H9 (cell line): Measurements from ENCODE around the gene AKAP3. TPM values are rescaled to one million over a fixed set of nuclear protein-coding genes. Genes with fewer than 3 reads are reported as not detected.

Experiments
- DNase-seq: peaks from one replicate; pipeline ENCODE4 v3.0.0-alpha.2; 2017
- H2AFZ ChIP-seq: one replicate; pipeline ENCODE4 v1.6.1; 2013; ENCODE audit warnings: mild to moderate bottlenecking, low read length, control low read depth, moderate library complexity
- H2AK5ac ChIP-seq: 2 replicates; pipeline ENCODE4 v1.6.1; 2013; ENCODE audit warnings: low read length, control low read depth, mixed read lengths; ENCODE audit not compliant: insufficient read length
- H2BK120ac ChIP-seq: one replicate; pipeline ENCODE4 v1.6.1; 2013; ENCODE audit warnings: low read depth, mild to moderate bottlenecking, low read length, control low read depth, inconsistent platforms; ENCODE audit not compliant: poor library complexity, severe bottlenecking
- H2BK12ac ChIP-seq: 2 replicates; pipeline ENCODE4 v1.6.1; 2013; ENCODE audit warnings: low read length, control low read depth, mixed read lengths, low read depth; ENCODE audit not compliant: insufficient read length
- H2BK15ac ChIP-seq: 2 replicates; pipeline ENCODE4 v1.6.1; 2013; ENCODE audit warnings: low read depth, low read length, control low read depth
- H2BK20ac ChIP-seq: one replicate; pipeline ENCODE4 v1.6.1; 2013; ENCODE audit warnings: low read depth, mild to moderate bottlenecking, low read length, control low read depth, inconsistent platforms; ENCODE audit not compliant: poor library complexity, severe bottlenecking
- H2BK5ac ChIP-seq: 2 replicates; pipeline ENCODE4 v1.6.1; 2013; ENCODE audit warnings: low read length, control low read depth, mixed read lengths; ENCODE audit not compliant: insufficient read length
- H3K14ac ChIP-seq: 2 replicates; pipeline ENCODE4 v1.6.1; 2013; ENCODE audit warnings: low read length, control low read depth; ENCODE audit not compliant: insufficient read depth
- H3K18ac ChIP-seq: 2 replicates; pipeline ENCODE4 v1.6.1; 2013; ENCODE audit warnings: low read depth, mild to moderate bottlenecking, mixed read lengths, low read length, control low read depth; ENCODE audit not compliant: insufficient read length
- H3K23ac ChIP-seq: 2 replicates; pipeline ENCODE4 v1.6.1; 2013; ENCODE audit warnings: low read length, control low read depth, mixed read lengths, low read depth; ENCODE audit not compliant: insufficient read length
- H3K23me2 ChIP-seq: 2 replicates; pipeline ENCODE4 v1.6.1; 2013; ENCODE audit warnings: low read depth, mild to moderate bottlenecking, mixed read lengths, low read length, control low read depth; ENCODE audit not compliant: insufficient read length, poor library complexity, severe bottlenecking
- H3K27ac ChIP-seq: 2 replicates; pipeline ENCODE4 v1.5.1; 2013; ENCODE audit warnings: low read length, control low read depth, mixed read lengths, low read depth; ENCODE audit not compliant: insufficient read length
- H3K27me3 ChIP-seq: 2 replicates; pipeline ENCODE4 v1.6.1; 2013; ENCODE audit warnings: low read length, control low read depth, inconsistent platforms; ENCODE audit not compliant: insufficient read depth
- H3K4ac ChIP-seq: 2 replicates; pipeline ENCODE4 v1.6.1; 2013; ENCODE audit warnings: low read depth, mild to moderate bottlenecking, control low read depth, inconsistent platforms, low read length, moderate library complexity
- H3K4me1 ChIP-seq: 2 replicates; pipeline ENCODE4 v1.6.1; 2013; ENCODE audit warnings: low read length, control low read depth, inconsistent platforms; ENCODE audit not compliant: insufficient read depth
- H3K4me2 ChIP-seq: 2 replicates; pipeline ENCODE4 v1.6.1; 2013; ENCODE audit warnings: low read length, control low read depth, mixed read lengths; ENCODE audit not compliant: insufficient read length, insufficient read depth
- H3K56ac ChIP-seq: 2 replicates; pipeline ENCODE4 v1.6.1; 2013; ENCODE audit warnings: low read depth, mild to moderate bottlenecking, mixed read lengths, low read length, control low read depth; ENCODE audit not compliant: insufficient read length
- H3K79me1 ChIP-seq: 2 replicates; pipeline ENCODE4 v1.6.1; 2013; ENCODE audit warnings: low read depth, mild to moderate bottlenecking, moderate library complexity, low read length, control low read depth, inconsistent platforms; ENCODE audit not compliant: insufficient read depth, poor library complexity, severe bottlenecking
- H3K79me2 ChIP-seq: 2 replicates; pipeline ENCODE4 v1.6.1; 2013; ENCODE audit warnings: low read length, control low read depth, inconsistent platforms; ENCODE audit not compliant: insufficient read depth
- H3K9ac ChIP-seq: 2 replicates; pipeline ENCODE4 v1.6.1; 2013; ENCODE audit warnings: low read length, control low read depth, mixed read lengths; ENCODE audit not compliant: insufficient read length; ENCODE audit errors: extremely low read depth
- H3K9me3 ChIP-seq: one replicate; pipeline ENCODE4 v1.6.1; 2013; ENCODE audit warnings: low read depth, low read length, inconsistent platforms; ENCODE audit not compliant: control insufficient read depth
- H3T11ph ChIP-seq: one replicate; pipeline ENCODE4 v1.6.1; 2013; ENCODE audit warnings: mild to moderate bottlenecking, low read length, control low read depth, inconsistent platforms
- H4K20me1 ChIP-seq: one replicate; pipeline ENCODE4 v1.6.1; 2013; ENCODE audit not compliant: control insufficient read depth, insufficient read length, insufficient read depth
- H4K5ac ChIP-seq: 2 replicates; pipeline ENCODE4 v1.6.1; 2013; ENCODE audit warnings: low read depth, mild to moderate bottlenecking, mixed read lengths, low read length, control low read depth; ENCODE audit not compliant: insufficient read length
- H4K8ac ChIP-seq: replicated peaks from 2 replicates; pipeline ENCODE4 v1.6.1; 2013; ENCODE audit warnings: low read length, control low read depth, mixed read lengths, low read depth; ENCODE audit not compliant: insufficient read length
- H4K91ac ChIP-seq: 2 replicates; pipeline ENCODE4 v1.6.1; 2013; ENCODE audit warnings: low read depth, mild to moderate bottlenecking, moderate library complexity, mixed read lengths, low read length, control low read depth; ENCODE audit not compliant: insufficient read length
- H3K27ac Mint-ChIP-seq, 3 experiments: 2 replicates in 2 of 3; 3 replicates in 1 of 3; pipeline ENCODE4 v1.8.0; 2020 to 2021; ENCODE audit warnings: mixed read lengths in 3 of 3, mild to moderate bottlenecking in 1 of 3, moderate library complexity in 1 of 3
- H3K27me3 Mint-ChIP-seq: 2 replicates; pipeline ENCODE4 v1.8.0; 2021; ENCODE audit warnings: low read depth, mild to moderate bottlenecking, moderate library complexity, mixed read lengths
- H3K36me3 Mint-ChIP-seq, 3 experiments: 2 replicates in 2 of 3; 3 replicates in 1 of 3; pipeline ENCODE4 v1.8.0; 2020 to 2021; ENCODE audit warnings: low read depth in 3 of 3, mixed read lengths in 3 of 3; ENCODE audit not compliant: insufficient read depth in 1 of 3
- H3K4me1 Mint-ChIP-seq, 2 experiments: 2 replicates each; pipeline ENCODE4 v1.8.0; 2020; ENCODE audit warnings: mixed read lengths in 2 of 2
- H3K4me3 Mint-ChIP-seq, 2 experiments: 2 replicates in 1 of 2; 3 replicates in 1 of 2; pipeline ENCODE4 v1.8.0; 2020 to 2021; ENCODE audit warnings: mild to moderate bottlenecking in 2 of 2, mixed read lengths in 2 of 2, moderate library complexity in 1 of 2
- H3K9me3 Mint-ChIP-seq, 2 experiments: 2 replicates in 1 of 2; 3 replicates in 1 of 2; pipeline ENCODE4 v1.8.0; 2020; ENCODE audit warnings: mild to moderate bottlenecking in 2 of 2, mixed read lengths in 2 of 2, moderate library complexity in 1 of 2
- WGBS: extraction: QIAGEN DNeasy Blood & Tissue Kit; methylation state at CpG from one replicate; pipeline ENCODE4 v1.1.7; 2013; ENCODE audit warnings: missing lambda C conversion rate, low lambda C conversion rate, mixed read lengths; ENCODE audit not compliant: insufficient read length; ENCODE audit errors: extremely low coverage; 5-methylcytosine and 5-hydroxymethylcytosine counted together
- total RNA-seq: library from RNA; stranded (reverse); gene quantifications from 2 replicates; pipeline ENCODE4 v1.2.1, GENCODE V29; 2021
- TF ChIP-seq, protein P1 (sequence below): fragments of 200-600 bp; sonication (generic); conservative IDR thresholded peaks from 3 replicates; pipeline ENCODE4 v1.8.0; 2021; ENCODE audit warnings: antibody characterized with exemption, mild to moderate bottlenecking

The AKAP3 gene
- total RNA-seq, 1 experiment from 2014 or later = 1.3 TPM

DNA sequence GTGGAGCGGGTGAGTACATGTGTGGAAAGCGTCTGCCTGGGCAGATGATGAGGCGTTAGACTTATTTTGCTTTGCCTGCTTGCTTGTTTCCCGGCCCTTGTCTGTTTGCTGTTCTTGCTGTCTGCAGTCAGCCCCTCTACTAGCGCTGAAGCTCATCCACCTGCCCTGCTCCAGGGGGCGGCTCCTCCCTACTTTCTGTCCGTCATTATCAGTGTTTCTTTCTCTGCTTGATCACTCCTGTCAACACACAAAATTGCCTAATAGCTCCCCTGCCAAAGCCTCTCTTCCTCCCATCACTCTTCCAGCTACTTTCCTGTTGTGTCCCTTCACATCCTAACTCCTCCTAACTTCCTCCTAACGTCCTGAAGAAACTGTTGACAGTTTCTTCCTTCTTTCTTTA is 36.5 kb upstream of the AKAP3 start:
- H4K20me1 ChIP-seq = no peaks in the 10 kb centered on the region
- Mint-ChIP-seq H3K36me3 (peaks cover 22 to 74% (median 49%) of the 10 kb centered on the region in 3 experiments; a peak in 6 of 7 replicates), H3K9me3 (no peaks in the 10 kb centered on the region; a peak in 1 of 5 replicates), H3K27me3 (no peaks in the 10 kb centered on the region), H3K4me3 (no peak overlapping the region), H3K27ac (peak overlapping the region in 1 of 3 experiments; percentile 21; a peak in 1 of 7 replicates), H3K4me1 (no peaks in the 10 kb centered on the region)
- WGBS = no CpG with 5 or more reads among the region's 8 CpGs
- no peak overlapping the region for H3K4me2 ChIP-seq
- no peak overlapping the region for H2BK15ac ChIP-seq
- no peaks in the 10 kb centered on the region for H3K27me3 ChIP-seq
- H3K14ac ChIP-seq = no peak overlapping the region
- H4K5ac ChIP-seq = no peak overlapping the region
- no peak overlapping the region for H2BK120ac ChIP-seq
- TF ChIP-seq, protein P1, sequence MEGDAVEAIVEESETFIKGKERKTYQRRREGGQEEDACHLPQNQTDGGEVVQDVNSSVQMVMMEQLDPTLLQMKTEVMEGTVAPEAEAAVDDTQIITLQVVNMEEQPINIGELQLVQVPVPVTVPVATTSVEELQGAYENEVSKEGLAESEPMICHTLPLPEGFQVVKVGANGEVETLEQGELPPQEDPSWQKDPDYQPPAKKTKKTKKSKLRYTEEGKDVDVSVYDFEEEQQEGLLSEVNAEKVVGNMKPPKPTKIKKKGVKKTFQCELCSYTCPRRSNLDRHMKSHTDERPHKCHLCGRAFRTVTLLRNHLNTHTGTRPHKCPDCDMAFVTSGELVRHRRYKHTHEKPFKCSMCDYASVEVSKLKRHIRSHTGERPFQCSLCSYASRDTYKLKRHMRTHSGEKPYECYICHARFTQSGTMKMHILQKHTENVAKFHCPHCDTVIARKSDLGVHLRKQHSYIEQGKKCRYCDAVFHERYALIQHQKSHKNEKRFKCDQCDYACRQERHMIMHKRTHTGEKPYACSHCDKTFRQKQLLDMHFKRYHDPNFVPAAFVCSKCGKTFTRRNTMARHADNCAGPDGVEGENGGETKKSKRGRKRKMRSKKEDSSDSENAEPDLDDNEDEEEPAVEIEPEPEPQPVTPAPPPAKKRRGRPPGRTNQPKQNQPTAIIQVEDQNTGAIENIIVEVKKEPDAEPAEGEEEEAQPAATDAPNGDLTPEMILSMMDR = no peak
- H3K56ac ChIP-seq = no peak overlapping the region
- no peak overlapping the region for H2AFZ ChIP-seq
- no peak overlapping the region for H4K8ac ChIP-seq
- H2BK5ac ChIP-seq = no peak overlapping the region
- H4K91ac ChIP-seq = no peak overlapping the region
- H3K4ac ChIP-seq = no peak overlapping the region
- no peak overlapping the region for H3K9ac ChIP-seq
- no peak overlapping the region for H2BK20ac ChIP-seq
- H3K27ac ChIP-seq = no peak overlapping the region
- no peak overlapping the region for H3K23ac ChIP-seq
- H3K79me2 ChIP-seq = no peaks in the 10 kb centered on the region
- no peak for DNase-seq
- no peak overlapping the region for H2AK5ac ChIP-seq
- no peak overlapping the region for H2BK12ac ChIP-seq
- no peaks in the 10 kb centered on the region for H3K23me2 ChIP-seq
- H3T11ph ChIP-seq = no peak overlapping the region
- no peaks in the 10 kb centered on the region for H3K4me1 ChIP-seq
- no peaks in the 10 kb centered on the region for H3K9me3 ChIP-seq
- H3K79me1 ChIP-seq = no peaks in the 10 kb centered on the region
- H3K18ac ChIP-seq = no peak overlapping the region
